Epithelial cell of proximal tubule (primary cell): ENCODE data around the gene TMEM178B. TPM values are rescaled to one million over a fixed set of nuclear protein-coding genes. Genes with fewer than 3 reads are reported as not detected.

ENCODE experiments used
- DNase-seq: peaks from one replicate; pipeline ENCODE4 v3.0.0-alpha.2; 2011; ENCODE audit warnings: low read depth
- H3K4me3 ChIP-seq: 2 replicates; pipeline ENCODE4 v1.5.1; 2011; ENCODE audit warnings: low read depth, mild to moderate bottlenecking, low read length
- total RNA-seq: library from RNA; depleted of rRNA; stranded (reverse); fragments of >200 nt; gene quantifications from 2 replicates; pipeline ENCODE4 v1.2.3, GENCODE V29; 2015
- TF ChIP-seq, protein P1 (sequence below): conservative IDR thresholded peaks from 2 replicates; pipeline ENCODE4 v1.5.1; 2012; ENCODE audit warnings: low read depth, mild to moderate bottlenecking, low read length

Gene TMEM178B
- total RNA-seq, 1 donor from 2014 or later: 3.1 TPM

DNA sequence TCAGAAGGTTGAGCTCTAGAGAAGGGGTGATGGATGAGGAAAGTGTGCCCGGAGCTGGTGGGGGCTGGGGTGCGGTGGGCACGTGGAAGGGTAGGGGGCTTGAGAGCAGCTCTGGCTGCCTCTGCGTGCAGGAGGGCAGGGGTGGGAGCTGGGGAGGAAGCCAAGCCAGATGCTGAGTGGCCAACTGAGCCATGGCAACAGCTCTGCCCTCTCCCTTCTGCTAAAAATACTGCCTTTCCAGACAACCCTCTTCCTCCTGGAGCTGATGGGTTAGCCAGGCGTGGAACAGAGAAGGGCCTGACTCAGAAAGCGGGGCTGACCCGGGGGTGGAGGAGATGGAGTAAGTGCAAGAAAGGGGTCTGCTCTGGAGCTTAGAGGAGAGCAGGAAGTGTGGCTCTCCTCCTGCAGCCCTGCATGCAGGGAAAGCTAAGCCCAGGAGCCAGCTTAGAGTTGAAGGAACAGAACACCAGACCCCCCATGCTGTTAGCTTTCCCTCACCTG lies 362.8 kb downstream of the TMEM178B start:
- TF ChIP-seq, protein P1, sequence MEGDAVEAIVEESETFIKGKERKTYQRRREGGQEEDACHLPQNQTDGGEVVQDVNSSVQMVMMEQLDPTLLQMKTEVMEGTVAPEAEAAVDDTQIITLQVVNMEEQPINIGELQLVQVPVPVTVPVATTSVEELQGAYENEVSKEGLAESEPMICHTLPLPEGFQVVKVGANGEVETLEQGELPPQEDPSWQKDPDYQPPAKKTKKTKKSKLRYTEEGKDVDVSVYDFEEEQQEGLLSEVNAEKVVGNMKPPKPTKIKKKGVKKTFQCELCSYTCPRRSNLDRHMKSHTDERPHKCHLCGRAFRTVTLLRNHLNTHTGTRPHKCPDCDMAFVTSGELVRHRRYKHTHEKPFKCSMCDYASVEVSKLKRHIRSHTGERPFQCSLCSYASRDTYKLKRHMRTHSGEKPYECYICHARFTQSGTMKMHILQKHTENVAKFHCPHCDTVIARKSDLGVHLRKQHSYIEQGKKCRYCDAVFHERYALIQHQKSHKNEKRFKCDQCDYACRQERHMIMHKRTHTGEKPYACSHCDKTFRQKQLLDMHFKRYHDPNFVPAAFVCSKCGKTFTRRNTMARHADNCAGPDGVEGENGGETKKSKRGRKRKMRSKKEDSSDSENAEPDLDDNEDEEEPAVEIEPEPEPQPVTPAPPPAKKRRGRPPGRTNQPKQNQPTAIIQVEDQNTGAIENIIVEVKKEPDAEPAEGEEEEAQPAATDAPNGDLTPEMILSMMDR: no peak
- no peak for DNase-seq
- no peak overlapping the region for H3K4me3 ChIP-seq

DNA sequence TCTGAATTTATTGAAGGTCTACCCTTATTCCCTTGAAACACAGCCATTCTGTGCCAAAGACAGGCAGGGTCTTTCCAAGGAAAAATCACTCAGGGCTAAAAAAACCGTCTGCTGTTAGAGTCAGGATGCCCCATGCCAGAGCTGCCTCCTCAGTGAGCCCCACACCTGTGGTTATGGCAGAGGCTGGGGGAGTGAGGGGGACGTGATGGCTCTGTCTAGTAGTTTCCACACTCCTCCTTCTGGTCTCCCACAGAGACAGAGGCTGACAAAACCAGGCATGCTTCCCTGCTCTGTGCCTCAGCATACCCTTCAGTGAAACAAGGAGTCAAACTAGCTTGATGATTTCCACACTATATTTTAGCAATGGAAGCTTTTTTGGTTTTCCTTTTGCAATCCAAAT lies 365.3 kb downstream of the TMEM178B start:
- no peak overlapping the region for H3K4me3 ChIP-seq
- TF ChIP-seq, protein P1: no peak
- no peak for DNase-seq

DNA sequence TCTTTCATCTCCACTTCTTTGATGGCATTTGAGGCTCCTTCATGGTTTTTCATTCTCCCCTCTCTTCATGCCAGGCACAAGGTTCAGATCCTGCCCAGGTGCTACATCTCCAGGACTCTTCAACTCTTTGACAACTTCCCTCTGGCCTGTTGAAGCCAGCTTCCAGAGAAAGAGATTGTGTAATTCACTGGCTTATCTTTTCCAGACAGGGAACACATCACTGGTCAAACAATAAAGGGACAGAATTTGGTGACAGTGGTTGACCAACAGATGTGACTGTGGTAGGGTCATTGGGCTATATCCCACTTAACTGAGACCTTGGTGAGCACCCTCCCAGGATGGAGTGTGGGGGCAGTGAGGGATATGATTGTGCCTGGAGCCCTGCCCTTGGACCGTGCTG lies 365.9 kb downstream of the TMEM178B start:
- H3K4me3 ChIP-seq: no peak overlapping the region
- no peak for DNase-seq
- TF ChIP-seq, protein P1: no peak

DNA sequence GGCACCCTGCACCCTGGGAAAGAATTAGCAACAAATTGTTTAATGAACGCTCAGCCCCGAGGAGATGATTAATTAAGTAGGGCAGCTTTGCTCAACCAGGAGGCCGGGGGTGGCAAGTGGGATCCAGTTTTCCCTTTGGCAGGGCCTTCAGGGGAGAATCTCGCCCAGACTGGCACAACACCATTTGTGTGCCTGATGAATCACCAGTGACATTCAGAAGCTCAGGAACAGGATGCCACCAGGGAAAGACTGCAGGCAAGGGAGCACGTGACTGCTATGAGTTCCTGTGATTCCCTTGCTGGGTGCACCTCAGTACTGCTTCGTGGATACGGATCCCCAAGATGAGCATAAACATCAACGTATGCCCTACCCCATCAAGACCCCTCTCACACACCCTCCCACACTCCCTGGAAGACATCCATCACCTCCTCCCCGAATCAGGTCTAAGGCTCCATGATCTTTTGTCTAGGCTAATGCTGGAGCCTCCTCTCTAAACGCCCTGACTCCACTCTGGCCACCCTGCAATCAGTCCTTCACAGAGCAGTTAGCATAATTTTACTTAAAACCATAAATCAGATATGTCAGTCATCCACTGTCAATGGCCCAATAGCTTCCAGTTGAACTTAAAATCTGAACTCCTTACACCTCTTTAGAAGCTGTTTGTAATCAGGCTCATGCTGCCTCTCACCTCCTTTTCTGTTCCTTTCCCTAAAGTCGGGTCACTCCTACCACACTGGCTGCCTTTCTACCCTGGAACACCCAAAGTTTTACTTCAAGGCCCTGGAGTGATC lies 368.2 kb downstream of the TMEM178B start:
- DNase-seq: no peak
- TF ChIP-seq, protein P1: no peak
- no peak overlapping the region for H3K4me3 ChIP-seq

DNA sequence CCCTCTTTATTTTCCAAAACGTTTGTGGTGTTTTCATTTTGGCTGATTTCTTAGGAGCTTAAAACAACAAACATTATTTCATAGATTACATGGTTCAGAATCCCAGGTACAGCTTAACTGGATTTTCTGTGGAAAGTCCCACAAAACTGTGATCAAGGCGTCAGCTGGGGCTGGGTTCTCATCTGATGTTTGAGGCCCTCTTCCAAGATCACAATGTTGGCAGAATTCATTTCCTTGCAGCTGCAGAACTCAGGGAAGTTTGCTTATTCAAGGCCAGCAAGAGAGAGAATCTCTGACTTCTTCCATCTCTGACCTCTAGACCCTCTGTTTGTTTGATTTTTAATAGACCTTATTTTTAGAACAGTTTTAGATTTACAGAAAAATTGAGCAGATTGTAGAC lies 368.9 kb downstream of the TMEM178B start:
- DNase-seq: no peak
- TF ChIP-seq, protein P1: no peak
- H3K4me3 ChIP-seq: no peak overlapping the region

DNA sequence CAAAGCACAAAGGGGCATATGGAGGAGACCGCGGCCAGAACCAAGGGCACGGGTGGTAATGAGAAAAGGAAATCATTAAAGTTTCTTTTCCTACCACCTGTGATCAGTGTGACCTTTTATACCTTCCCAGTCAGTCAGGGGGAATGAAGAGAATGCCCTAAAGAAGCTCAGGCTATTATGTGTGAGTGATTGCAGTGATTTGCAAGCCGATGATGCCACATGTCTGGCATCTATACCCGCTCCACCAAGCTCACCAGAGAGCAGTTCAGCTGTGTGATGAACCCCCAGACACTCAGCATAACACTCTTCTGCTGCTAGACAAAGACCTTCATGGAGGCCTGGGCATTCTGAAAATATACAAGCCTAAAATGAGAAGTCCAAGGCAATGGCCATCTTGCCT lies 371.1 kb downstream of the TMEM178B start:
- no peak overlapping the region for H3K4me3 ChIP-seq
- TF ChIP-seq, protein P1: no peak
- DNase-seq: no peak

DNA sequence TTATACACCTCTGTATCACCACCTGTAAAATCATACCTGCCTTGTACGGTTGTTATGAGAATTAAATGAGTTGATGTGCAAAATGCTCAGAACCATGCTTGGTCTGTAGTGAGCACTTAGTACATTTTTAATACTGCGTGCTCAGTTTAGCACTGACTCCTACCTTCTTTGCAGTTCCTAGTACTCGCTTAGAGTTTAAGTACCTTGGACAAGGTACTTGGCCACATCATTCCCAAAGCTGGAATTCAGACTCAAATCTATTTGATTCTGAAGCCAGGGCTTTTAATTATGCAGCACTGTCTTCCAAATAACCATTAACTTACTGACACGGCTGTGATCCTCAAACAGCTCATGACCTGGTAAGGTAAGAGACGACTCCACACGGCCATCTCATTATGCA lies 377.4 kb downstream of the TMEM178B start:
- no peak for DNase-seq
- TF ChIP-seq, protein P1: no peak
- H3K4me3 ChIP-seq: no peak overlapping the region
